ENCODE results near the gene DNAH6.

- TF ChIP-seq, protein P1, sequence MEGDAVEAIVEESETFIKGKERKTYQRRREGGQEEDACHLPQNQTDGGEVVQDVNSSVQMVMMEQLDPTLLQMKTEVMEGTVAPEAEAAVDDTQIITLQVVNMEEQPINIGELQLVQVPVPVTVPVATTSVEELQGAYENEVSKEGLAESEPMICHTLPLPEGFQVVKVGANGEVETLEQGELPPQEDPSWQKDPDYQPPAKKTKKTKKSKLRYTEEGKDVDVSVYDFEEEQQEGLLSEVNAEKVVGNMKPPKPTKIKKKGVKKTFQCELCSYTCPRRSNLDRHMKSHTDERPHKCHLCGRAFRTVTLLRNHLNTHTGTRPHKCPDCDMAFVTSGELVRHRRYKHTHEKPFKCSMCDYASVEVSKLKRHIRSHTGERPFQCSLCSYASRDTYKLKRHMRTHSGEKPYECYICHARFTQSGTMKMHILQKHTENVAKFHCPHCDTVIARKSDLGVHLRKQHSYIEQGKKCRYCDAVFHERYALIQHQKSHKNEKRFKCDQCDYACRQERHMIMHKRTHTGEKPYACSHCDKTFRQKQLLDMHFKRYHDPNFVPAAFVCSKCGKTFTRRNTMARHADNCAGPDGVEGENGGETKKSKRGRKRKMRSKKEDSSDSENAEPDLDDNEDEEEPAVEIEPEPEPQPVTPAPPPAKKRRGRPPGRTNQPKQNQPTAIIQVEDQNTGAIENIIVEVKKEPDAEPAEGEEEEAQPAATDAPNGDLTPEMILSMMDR (IDR thresholded peaks at IDR 0.05), result no peak
- no peak for TF ChIP-seq POLR2A (IDR thresholded peaks at IDR 0.05)
Observed at GRCh38 chr2:84674586-84674985, 158.3 kb downstream of the DNAH6 start.

Data from heart left ventricle (tissue), 13 donors.